Body of pancreas (tissue), 4 donors: ENCODE data around the gene ASCL4. TPM values are rescaled to one million over a fixed set of nuclear protein-coding genes. Genes with fewer than 3 reads are reported as not detected.

ENCODE experiments used
- ATAC-seq: fragments of 150-250 bp; one replicate; pipeline ENCODE4 v1.9.1; 2016
- DNase-seq, 4 donors: peaks; one replicate each; pipeline ENCODE4 v3.0.0-alpha.2; 2019
- H3K27ac ChIP-seq, 4 donors: fragments of 200-600 bp; sonication (generic); 1 replicate in 3 of 4; 2 replicates in 1 of 4; pipeline versions ENCODE4 v1.5.1 to v1.6.1; 2016 to 2019; ENCODE audit warnings: mild to moderate bottlenecking in 1 of 4, mixed read lengths in 1 of 4, moderate library complexity in 1 of 4
- H3K27me3 ChIP-seq, 2 donors: fragments of 200-600 bp; sonication (generic); one replicate each; pipeline ENCODE4 v1.6.0; 2016; ENCODE audit warnings: mild to moderate bottlenecking in 1 of 2
- H3K36me3 ChIP-seq, 2 donors: fragments of 200-600 bp; sonication (generic); replicated peaks in 1 of 2; 2 replicates each; pipeline ENCODE4 v1.5.1; 2016; ENCODE audit warnings: low read depth in 2 of 2; ENCODE audit not compliant: insufficient read depth in 1 of 2
- H3K4me1 ChIP-seq: fragments of 200-600 bp; sonication (generic); one replicate; pipeline ENCODE4 v1.6.0; 2016
- H3K4me3 ChIP-seq, 2 donors: fragments of 200-600 bp; sonication (generic); 1 replicate in 1 of 2; 2 replicates in 1 of 2; pipeline ENCODE4 v1.5.1; 2016 to 2019
- H3K9me3 ChIP-seq, 3 donors: fragments of 200-600 bp; sonication (generic); 1 replicate in 2 of 3; 2 replicates in 1 of 3; pipeline ENCODE4 v1.5.1; 2016
- POLR2A ChIP-seq, 3 donors: fragments of 450-650 bp; IDR thresholded peaks; one replicate each; pipeline ENCODE4 v1.6.1; 2016; ENCODE audit warnings: antibody characterized with exemption in 3 of 3, mild to moderate bottlenecking in 2 of 3
- WGBS, 2 donors: methylation state at CpG; one replicate each; pipeline ENCODE4 v1.1.5; 2017; 5-methylcytosine and 5-hydroxymethylcytosine counted together
- intact Hi-C: fragments of 100-400 bp; cut with DNase I; formaldehyde crosslinking; loops from one replicate; pipeline ENCODE4 v1.15.1; 2023
- total RNA-seq, 2 donors: library from RNA; depleted of rRNA; stranded (reverse); fragments of >200 nt; gene quantifications; one replicate each; pipeline ENCODE4 v1.1.0, GENCODE V29; 2016
- TF ChIP-seq, protein P1 (sequence below), 7 experiments: fragments of 450-650 bp in 4 of 7; fragments of 200-600 bp in 3 of 7; sonication (generic) in 3 of 7; IDR thresholded peaks; one replicate each; pipeline ENCODE4 v1.5.1; 2016 to 2019; ENCODE audit warnings: antibody characterized with exemption in 7 of 7

ASCL4 gene
- total RNA-seq, 2 donors from 2014 or later, result not detected

DNA sequence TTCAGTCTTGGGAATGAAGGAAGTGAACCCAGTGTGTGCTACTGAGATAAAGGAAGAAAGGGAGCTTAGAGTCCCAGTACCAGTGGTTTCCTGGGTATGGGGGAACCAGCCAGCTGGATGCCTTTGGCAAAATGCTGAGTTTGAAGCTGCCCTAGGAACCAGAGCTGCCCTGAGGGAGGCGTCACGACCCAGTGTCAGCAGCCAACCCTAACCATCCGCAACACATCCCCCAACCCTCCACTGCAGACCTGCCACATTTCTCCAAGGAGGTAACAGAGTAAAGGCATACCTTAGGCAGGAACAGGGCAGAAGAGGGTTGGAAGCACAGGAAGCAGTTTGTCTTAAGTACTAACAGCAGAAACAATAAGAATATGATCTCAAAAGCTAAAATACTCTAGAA is 42.1 kb upstream of the ASCL4 start:
- Histone ChIP-seq H3K9me3 (no peaks in the 10 kb centered on the region), H3K27ac (no peak overlapping the region), H3K4me3 (no peak overlapping the region), H3K4me1 (no peaks in the 10 kb centered on the region), H3K27me3 (no peaks in the 10 kb centered on the region), H3K36me3 (peaks cover 0 to 15% of the 10 kb centered on the region in 2 donors)
- 80 to 95% methylated on average over 3 of the region's 3 CpGs for WGBS, 2 donors
- no peak for DNase-seq
- TF ChIP-seq, protein P1, sequence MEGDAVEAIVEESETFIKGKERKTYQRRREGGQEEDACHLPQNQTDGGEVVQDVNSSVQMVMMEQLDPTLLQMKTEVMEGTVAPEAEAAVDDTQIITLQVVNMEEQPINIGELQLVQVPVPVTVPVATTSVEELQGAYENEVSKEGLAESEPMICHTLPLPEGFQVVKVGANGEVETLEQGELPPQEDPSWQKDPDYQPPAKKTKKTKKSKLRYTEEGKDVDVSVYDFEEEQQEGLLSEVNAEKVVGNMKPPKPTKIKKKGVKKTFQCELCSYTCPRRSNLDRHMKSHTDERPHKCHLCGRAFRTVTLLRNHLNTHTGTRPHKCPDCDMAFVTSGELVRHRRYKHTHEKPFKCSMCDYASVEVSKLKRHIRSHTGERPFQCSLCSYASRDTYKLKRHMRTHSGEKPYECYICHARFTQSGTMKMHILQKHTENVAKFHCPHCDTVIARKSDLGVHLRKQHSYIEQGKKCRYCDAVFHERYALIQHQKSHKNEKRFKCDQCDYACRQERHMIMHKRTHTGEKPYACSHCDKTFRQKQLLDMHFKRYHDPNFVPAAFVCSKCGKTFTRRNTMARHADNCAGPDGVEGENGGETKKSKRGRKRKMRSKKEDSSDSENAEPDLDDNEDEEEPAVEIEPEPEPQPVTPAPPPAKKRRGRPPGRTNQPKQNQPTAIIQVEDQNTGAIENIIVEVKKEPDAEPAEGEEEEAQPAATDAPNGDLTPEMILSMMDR (IDR thresholded peaks at IDR 0.05), result no peak
- TF ChIP-seq POLR2A (IDR thresholded peaks at IDR 0.05), result no peak
- no peak for ATAC-seq
- intact Hi-C loops, result no loop called here

DNA sequence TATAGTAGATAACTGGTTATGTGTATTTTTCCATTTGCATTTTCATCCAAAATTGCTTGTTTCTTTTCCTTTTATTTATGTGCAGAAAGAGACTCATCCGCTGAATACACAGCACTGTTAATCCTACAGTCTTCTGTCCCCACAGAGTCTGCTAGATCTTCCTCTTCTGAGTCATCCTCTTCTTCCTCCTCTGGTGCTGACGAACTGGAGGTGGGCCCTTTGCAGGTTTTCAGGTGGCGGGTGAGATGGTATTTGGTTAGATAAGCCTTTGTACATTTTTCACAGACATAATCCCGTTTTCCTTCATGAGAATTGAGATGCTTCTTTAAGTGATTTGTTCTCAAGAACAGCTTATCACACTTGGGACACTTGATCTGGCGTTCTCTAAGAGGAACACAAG is 40.4 kb upstream of the ASCL4 start:
- 86 to 88% methylated on average over 5 of the region's 5 CpGs for WGBS, 2 donors
- H3K36me3 ChIP-seq, result peaks cover 2 to 25% of the 10 kb centered on the region in 2 donors

DNA sequence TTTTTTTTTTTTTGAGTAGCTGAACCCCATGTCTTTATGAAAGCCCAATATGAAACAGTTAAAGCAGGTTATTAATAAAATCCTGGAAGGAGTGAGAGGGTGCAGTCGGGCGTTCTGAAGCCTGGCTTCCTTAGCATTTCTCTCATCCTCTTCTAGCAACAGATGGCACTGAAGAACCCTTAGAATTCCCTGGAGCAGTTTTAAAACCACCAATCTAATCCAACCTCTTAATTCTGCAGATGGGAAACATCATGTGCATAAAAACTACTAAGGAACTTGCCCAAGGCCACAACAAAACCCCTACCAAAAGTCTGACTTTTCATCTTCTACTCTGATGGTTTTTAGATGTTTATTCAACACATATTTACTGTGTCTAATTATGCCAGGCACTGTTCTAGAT is 38.7 kb upstream of the ASCL4 start:
- TF ChIP-seq POLR2A (IDR thresholded peaks at IDR 0.05), result no peak
- TF ChIP-seq, protein P1 (IDR thresholded peaks at IDR 0.05), result no peak
- Histone ChIP-seq H3K4me3 (no peak overlapping the region), H3K4me1 (no peaks in the 10 kb centered on the region), H3K27ac (no peak overlapping the region), H3K27me3 (no peaks in the 10 kb centered on the region), H3K36me3 (peaks cover 5 to 37% of the 10 kb centered on the region in 2 donors), H3K9me3 (no peaks in the 10 kb centered on the region)
- ATAC-seq, result no peak
- intact Hi-C loops, result no loop called here
- DNase-seq, result no peak
- WGBS, 2 donors, result 83 to 87% methylated on average over 2 of the region's 2 CpGs

More for the DNA sequence above, 40.4 kb upstream of the ASCL4 start:
- intact Hi-C loops, result no loop called here
- DNase-seq (no peak), ATAC-seq (no peak)
- TF ChIP-seq, protein P1 (IDR thresholded peaks at IDR 0.05), result no peak
- no peak for TF ChIP-seq POLR2A (IDR thresholded peaks at IDR 0.05)
- Histone ChIP-seq H3K4me1 (no peaks in the 10 kb centered on the region), H3K9me3 (no peaks in the 10 kb centered on the region), H3K27me3 (no peaks in the 10 kb centered on the region), H3K4me3 (no peak overlapping the region), H3K27ac (no peak overlapping the region)

DNA sequence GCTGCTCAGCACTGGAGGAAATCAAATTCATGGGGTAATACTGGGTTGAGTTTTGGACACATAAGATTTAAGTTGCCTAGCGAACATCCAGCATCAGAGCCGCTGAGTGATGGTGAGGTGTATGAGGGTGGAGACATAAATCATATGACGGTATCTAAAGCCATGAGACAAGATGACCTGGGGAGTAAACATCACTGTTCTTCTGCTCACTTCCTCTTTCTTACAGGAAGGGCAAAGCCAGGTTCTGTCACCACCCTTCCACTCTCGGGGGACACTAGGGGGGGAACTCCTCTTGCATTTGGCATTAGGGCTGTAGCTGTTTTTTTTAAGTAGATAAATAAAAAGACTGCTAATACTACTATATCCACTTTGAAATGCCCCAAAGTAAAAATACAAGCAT is 37.6 kb upstream of the ASCL4 start:
- ATAC-seq, result no peak
- Histone ChIP-seq H3K27me3 (no peaks in the 10 kb centered on the region), H3K4me3 (no peak overlapping the region), H3K27ac (no peak overlapping the region), H3K36me3 (peaks cover 5 to 48% of the 10 kb centered on the region in 2 donors), H3K9me3 (no peaks in the 10 kb centered on the region), H3K4me1 (no peaks in the 10 kb centered on the region)
- intact Hi-C loops, result no loop called here
- no peak for DNase-seq
- WGBS, 2 donors, result 88 to 95% methylated on average over 4 of the region's 4 CpGs
- no peak for TF ChIP-seq POLR2A (IDR thresholded peaks at IDR 0.05)
- TF ChIP-seq, protein P1 (IDR thresholded peaks at IDR 0.05), result no peak

DNA sequence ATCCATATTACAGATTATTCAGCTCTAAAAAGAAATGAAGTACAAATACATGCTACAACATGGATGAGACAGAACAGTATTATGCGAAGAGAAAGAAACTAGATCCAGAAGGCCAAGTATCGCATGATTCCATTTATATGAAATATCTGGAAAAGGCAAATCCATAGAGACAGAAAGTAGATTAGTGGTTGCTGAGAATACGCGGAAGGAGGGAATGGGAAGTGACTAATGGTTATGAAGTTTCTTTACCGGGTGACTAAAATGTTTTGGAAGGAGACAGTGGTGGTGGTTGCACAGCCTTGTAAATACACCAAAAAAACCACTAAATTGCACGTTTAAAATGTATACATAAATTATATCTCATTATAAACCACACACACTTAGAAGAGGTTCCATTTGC is 26.0 kb upstream of the ASCL4 start:
- Histone ChIP-seq H3K9me3 (no peaks in the 10 kb centered on the region), H3K4me1 (no peaks in the 10 kb centered on the region), H3K4me3 (no peak overlapping the region), H3K36me3 (peaks cover 3 to 22% of the 10 kb centered on the region in 2 donors), H3K27me3 (no peaks in the 10 kb centered on the region), H3K27ac (no peak overlapping the region)
- no peak for TF ChIP-seq POLR2A (IDR thresholded peaks at IDR 0.05)
- TF ChIP-seq, protein P1 (IDR thresholded peaks at IDR 0.05), result no peak
- DNase-seq (no peak), ATAC-seq (no peak)
- intact Hi-C loops, result no loop called here
- WGBS, 2 donors, result 83 to 86% methylated on average over 6 of the region's 6 CpGs
